Fibroblast of skin of abdomen (primary cell): ENCODE data around the gene ITCH.
A peak's percentile ranks its signal among the peaks of the same experiment; 100 is the strongest.
"Not testable (repeated sequence)": the region's sequence is repeated elsewhere in the genome, so short reads cannot be mapped to it uniquely, and the experiment has no call there.

Experiments
- DNase-seq: peaks from one replicate; pipeline ENCODE4 v3.0.0-alpha.2; 2013

ITCH gene

DNA sequence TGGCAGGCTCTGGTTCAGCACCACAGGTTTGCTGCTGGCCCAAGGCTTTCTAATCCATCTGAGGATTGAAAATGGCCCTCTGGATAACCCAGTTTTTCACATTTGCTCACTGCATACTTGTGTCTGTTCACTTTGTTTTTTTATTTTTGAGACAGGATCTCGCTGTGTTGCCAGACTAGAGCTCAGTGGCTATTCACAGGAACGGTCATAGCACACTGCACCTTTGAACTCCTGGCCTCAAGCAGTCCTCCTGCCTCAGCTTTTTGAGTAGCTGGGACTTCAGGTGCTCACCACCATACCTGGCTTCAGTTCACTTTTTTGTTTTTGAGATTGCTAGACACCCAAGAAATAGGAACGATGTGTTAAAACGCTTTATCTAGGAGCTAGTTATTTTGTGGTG, 57.9 kb downstream of the ITCH start:
- no peak for DNase-seq

GRCh38 chr20:34421766-34422466, 58.8 kb downstream of the ITCH start:
- no peak for DNase-seq

GRCh38 chr20:34425032-34425690, 62.1 kb downstream of the ITCH start:
- not testable (repeated sequence) for DNase-seq

DNA sequence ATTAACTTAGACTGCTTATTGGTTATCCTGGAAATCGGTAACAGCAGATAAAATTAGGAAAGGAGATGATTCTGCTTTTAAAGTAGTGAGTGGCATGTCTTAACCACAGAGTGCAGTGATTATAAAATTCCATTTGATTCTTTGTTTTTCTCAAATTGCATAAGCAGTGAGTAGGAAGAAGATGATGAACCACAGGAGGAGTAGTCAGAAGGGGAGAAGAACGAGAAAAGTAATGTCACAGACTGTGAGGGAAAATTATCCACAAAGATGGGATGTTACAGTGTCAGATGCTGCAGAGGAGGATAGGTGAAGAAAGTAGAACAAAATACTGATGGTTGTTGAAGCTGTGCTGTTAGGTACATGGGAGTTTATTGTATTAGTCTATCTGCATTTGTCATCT, 63.0 kb downstream of the ITCH start:
- no peak for DNase-seq

DNA sequence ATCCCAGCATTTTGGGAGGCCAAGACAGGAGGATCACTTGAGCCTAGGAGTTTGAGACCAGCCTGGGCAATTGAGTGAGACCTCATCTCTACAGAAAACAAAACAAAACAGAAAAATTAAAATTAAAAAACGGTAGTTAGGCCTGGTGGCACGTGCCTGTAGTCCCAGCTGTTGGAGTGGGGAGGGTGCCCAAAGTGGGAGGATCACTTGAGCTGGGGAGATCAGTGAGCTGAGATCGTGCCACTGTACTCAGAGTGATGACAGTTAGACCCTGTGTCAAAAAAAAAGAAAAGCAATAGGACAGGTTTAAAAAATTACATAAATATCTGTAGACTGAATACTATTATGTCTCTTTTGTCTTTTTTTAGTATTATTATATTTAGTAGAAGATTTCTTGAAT, 64.3 kb downstream of the ITCH start:
- no peak for DNase-seq

GRCh38 chr20:34427784-34428183, 64.7 kb downstream of the ITCH start:
- DNase-seq = no peak

DNA sequence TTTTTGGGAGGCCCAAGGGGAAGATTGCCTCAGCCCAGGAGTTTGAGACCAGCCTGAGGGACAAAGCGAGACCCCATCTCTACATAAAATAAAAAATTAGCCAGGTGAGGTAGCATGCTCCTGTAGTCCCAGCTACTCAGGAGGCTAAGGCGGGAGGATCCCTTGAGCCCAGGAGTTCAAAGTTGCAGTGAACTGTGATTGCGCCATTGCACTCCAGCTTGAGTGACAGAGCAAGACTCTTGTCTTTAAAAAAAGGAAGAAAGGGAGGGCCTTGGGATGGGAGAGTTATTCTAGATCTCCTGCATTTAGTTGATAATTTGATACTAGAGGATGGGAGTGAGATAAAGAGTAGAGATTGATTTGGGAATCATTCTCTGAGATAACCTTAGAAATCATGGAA, 68.1 kb downstream of the ITCH start:
- no peak for DNase-seq

DNA sequence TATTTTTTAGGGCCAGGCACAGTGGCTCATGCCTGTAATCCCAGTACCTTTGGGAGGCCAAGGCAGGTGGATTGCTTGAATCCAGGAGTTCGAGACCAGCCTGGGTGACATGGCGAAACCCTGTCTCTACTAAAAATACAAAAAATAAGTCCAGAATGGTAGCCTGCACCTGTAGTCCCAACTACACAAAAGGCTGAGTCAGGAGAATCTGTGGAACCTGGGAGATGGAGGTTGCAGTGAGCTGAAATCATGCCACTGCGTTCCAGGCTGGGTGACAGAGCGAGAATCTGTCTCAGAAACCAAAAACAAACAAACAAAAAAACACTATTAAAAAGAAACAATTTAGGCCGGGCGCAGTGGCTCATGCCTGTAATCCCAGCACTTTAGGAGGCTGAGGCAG, 69.6 kb downstream of the ITCH start:
- not testable (repeated sequence) for DNase-seq

DNA sequence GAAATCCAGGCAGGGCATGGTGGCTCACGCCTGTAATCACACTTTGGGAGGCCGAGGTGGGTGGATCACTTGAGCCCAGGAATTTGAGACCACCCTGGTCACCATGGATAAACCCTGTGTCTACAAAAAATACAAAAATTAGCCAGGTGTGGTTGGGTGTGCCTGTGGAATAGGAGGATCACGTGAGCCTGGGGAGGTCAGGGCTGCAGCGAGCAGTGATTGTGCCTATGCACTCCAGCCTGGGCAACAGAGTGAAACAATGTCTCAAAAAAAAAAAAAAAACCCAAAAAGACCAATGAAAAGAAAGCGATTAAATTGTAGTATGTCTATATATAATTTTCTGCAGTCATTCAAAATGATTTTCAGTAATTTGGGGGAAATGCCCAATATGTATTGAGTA, 70.3 kb downstream of the ITCH start:
- DNase-seq = no peak

GRCh38 chr20:34435589-34435988, 72.5 kb downstream of the ITCH start:
- no peak for DNase-seq

- peak; percentile 38 for DNase-seq
Observed at GRCh38 chr20:34437330-34437986, 74.4 kb downstream of the ITCH start.

- no peak for DNase-seq
Observed at GRCh38 chr20:34439168-34439567, 76.1 kb downstream of the ITCH start.

DNA sequence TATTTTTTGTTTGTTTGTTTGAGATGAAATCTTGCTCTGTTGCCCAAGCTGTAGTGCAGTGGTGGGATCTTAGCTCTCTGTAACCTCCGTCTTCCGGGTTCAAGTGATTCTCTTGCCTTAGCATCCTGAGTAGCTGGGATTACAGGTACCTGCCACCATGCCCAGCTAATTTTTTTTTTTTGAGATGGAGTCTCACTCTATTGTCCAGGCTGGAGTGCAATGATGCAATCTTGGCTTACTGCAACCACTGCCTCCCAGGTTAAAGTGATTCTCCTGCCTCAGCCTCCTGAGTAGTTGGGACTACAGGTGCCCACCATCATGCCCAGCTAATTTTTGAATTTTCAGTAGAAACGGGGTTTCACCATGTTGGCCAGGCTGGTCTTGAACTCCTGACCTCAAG, 78.3 kb downstream of the ITCH start:
- not testable (repeated sequence) for DNase-seq

GRCh38 chr20:34443546-34443945, 80.5 kb downstream of the ITCH start:
- DNase-seq = no peak

GRCh38 chr20:34445177-34446065, 82.3 kb downstream of the ITCH start:
- no peak for DNase-seq

- no peak for DNase-seq
Observed at GRCh38 chr20:34448517-34448916, 85.4 kb downstream of the ITCH start.

DNA sequence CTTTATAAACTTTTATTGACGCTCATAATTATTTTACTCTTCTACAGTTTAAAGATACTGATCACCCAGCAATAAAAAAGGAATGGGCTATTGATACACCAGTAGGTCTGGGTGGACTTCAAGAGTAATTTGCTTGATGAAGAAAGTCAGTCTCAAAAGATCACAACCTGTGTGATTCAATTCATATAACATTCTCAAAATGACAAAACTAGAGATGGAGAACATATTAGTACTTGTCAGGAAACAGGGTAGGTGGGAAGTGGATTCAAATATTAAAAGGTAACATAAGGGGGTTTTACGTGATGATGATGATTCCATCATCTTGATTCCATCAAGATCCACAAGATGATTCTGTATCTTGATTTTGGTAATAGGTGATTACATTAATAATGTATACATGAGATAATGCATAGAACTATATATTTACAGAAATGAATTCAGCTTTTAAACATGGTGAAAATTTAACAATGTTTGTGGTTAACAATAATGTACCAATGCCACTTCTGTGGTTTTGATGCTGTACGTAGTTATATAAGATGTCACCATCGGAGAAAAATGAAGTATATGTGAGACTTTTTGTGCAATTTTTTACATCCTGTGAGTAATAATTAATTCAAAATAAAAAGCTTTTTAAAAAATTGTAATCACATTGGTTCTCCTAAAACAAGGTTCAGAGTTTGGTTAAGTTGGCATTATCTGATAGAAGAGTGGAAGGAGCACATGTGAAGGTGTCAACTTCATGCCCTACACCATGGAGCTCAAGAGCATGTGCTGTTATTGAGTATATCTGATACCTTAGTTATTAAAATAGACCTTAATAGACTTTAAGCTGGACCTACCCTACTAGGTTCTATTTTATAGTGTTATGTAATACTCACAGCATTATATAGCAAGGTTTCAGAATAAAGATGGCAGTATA, 86.9 kb downstream of the ITCH start:
- no peak for DNase-seq

DNA sequence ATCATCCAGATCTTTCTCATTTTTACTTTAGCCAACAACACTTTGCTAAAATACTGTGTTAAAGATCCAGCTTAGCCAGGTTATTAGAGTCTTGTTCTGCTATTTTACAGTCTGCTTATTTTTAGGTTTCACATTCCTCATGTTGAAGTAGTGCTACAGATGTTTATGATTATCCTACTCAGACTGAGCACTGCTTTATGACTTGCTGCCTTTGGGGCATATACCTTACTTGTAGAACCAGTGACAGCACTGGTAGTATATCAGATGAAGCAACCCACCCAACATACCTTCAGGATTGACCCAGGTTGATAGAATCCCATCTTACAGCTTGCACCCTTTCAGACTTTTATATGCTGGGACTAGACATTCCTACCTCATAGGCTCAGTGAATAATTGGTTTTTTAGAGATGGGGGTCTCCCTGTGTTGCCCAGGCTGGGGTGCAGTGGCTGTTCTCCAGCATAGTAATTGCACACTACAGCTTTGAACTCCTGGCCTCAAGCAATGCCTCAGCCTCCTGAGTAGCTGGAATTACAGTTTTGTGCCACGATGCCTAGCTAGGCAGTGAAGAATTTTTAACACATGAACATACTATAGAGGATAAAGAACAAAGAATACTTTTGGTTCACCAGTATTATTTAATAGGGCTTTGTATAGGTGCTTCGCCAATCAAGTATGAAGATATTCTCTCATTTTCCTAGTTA, 89.4 kb downstream of the ITCH start:
- peak; percentile 55 for DNase-seq

- DNase-seq = peak; percentile 46
Observed at GRCh38 chr20:34458631-34459030, 95.6 kb downstream of the ITCH start.

DNA sequence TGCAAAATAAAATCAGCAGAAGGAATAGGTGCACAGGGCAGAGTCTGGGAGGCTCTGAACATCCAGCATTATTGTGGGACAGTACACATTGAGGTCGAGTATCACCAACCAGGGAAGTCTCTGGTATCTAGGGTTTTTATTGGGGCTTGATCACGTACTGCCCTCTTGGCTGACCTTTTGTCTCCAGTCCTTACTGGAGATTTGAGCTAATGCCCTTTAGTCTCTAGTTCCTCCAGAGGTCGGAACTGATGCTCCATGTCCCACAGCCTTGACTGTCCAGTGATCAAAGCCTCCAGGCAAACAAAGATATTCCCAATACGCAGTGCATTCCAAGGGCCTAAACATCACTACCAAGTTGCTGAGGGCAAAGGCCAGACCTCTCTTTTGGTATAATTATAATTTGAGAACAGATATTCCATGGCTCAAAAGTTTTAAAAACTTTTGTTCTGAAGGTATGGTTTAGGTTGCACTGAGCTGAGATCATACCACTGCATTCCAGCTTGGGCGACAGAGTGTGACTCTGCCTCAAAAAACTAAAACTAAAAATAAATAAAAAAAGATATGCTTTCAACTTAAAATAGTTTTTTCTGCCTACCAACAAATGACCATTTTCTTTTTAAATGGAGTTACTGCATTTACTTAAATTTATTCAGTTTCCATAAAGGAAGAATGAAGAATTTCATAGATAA, 96.3 kb downstream of the ITCH start:
- DNase-seq = no peak

DNA sequence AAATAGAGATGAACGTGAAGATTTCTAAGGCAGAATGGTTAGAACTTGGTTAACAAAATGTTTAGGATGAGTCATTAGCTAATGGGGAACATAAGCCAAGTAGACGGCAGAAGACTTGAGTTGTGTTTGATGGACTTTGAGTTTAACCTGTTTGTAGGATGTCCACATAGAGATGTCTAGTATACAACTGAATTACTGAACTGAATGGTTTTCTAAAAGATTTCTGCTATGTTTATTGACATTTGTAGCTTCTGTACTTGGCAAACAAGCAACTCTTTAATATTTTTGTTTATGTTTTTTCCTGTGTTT, 98.7 kb downstream of the ITCH start:
- DNase-seq = no peak
